Measurements from ENCODE around the gene APOE. TPM values are rescaled to one million over a fixed set of nuclear protein-coding genes. Genes with fewer than 3 reads are reported as not detected.
A peak's percentile ranks its signal among the peaks of the same experiment; 100 is the strongest.

The APOE gene
- total and polyA plus RNA-seq, 2 of the 8 experiments (the other 6 are each of a cell fraction or from before 2014, with no cell fraction given), result 629 to 1,258 TPM

- Histone ChIP-seq H2BK20ac (ENCODE audit: low read length) (no peak overlapping the region), H3K56ac (replicated peaks; ENCODE audit: insufficient read length, low read depth, low read length) (no peak overlapping the region), H3K14ac (ENCODE audit: insufficient read length) (no peak overlapping the region), H3K9ac (replicated peaks in 1 of 4; ENCODE audit: extremely low read depth in 1 of 4, low read depth in 3 of 4, low read length in 3 of 4) (no peak overlapping the region), H2AFZ (ENCODE audit: low read length) (no peak overlapping the region), H4K20me1 (replicated peaks in 1 of 2; ENCODE audit: control insufficient read depth in 1 of 2, insufficient read depth in 2 of 2, low read length in 2 of 2) (peaks cover 14 to 30% of the 10 kb centered on the region in 2 experiments), H2BK15ac (ENCODE audit: low read length) (no peak overlapping the region), H4K5ac (ENCODE audit: insufficient read length, low read depth, low read length) (no peak overlapping the region), H4K91ac (replicated peaks; ENCODE audit: insufficient read length, low read length) (no peak overlapping the region), H2BK12ac (ENCODE audit: low read depth, low read length) (no peak overlapping the region), H3K23ac (ENCODE audit: insufficient read length) (no peak overlapping the region), H3K36me3 (ENCODE audit: control insufficient read depth in 2 of 4, insufficient read depth in 4 of 4, low read length in 3 of 4) (peaks cover 36 to 55% (median 42%) of the 10 kb centered on the region in 4 experiments), H3K18ac (ENCODE audit: extremely low read depth, low read length) (no peak overlapping the region), H3K79me1 (ENCODE audit: low read depth, low read length) (peaks cover 25% of the 10 kb centered on the region), H3K27me3 (replicated peaks in 1 of 4; ENCODE audit: control insufficient read depth in 3 of 4, extremely low read depth in 1 of 4, insufficient read depth in 3 of 4, low read length in 3 of 4) (no peaks in the 10 kb centered on the region), H3K4ac (replicated peaks; ENCODE audit: insufficient read length, low read depth, low read length) (no peak overlapping the region), H4K8ac (ENCODE audit: extremely low read depth, insufficient read depth, low read length) (no peak overlapping the region), H3K9me3 (ENCODE audit: insufficient read depth in 2 of 2, low read depth in 1 of 2, low read length in 1 of 2) (no peaks in the 10 kb centered on the region), H2AK5ac (ENCODE audit: low read depth, low read length) (no peak overlapping the region), H3K79me2 (ENCODE audit: control insufficient read depth in 1 of 2, insufficient read depth in 2 of 2, low read length in 2 of 2) (peaks cover 7 to 42% of the 10 kb centered on the region in 2 experiments), H3K23me2 (ENCODE audit: low read depth, low read length) (peaks cover 17% of the 10 kb centered on the region), H2BK5ac (ENCODE audit: low read depth, low read length) (no peak overlapping the region), H2BK120ac (replicated peaks; ENCODE audit: low read depth, low read length) (no peak overlapping the region), H3K4me1 (replicated peaks in 1 of 4; ENCODE audit: control insufficient read depth in 3 of 4, insufficient read depth in 4 of 4, low read length in 3 of 4) (peaks cover 5 to 8% (median 7%) of the 10 kb centered on the region in 4 experiments), H3K4me2 (ENCODE audit: insufficient read depth in 1 of 2, low read depth in 2 of 2, low read length in 2 of 2) (no peak overlapping the region; a peak in 1 of 4 replicates), H3K27ac (ENCODE audit: low read depth, low read length) (no peak overlapping the region), H3K4me3 (ENCODE audit: extremely low read depth in 1 of 4, insufficient read depth in 2 of 4, low read depth in 3 of 4, low read length in 4 of 4) (no peak overlapping the region)
- WGBS, 2 experiments (ENCODE audit: extremely low coverage in 1 of 2, insufficient coverage in 1 of 2, insufficient read length in 1 of 2, insufficient replicate concordance in 2 of 2, low coverage in 1 of 2, low lambda C conversion rate in 2 of 2, missing lambda C conversion rate in 1 of 2), result 95% methylated on average over 18 of the region's 18 CpGs; no CpG with 5 or more reads in 1 of the 2 experiments
- DNase-seq (ENCODE audit: low read depth in 1 of 2, low spot score in 2 of 2), result no peak
- ChIA-PET POLR2A (ENCODE audit: partially characterized antibody) (interaction anchor here (0.7 to 9.8 kb wide), 8 partner anchors 12 to 199 kb away, joined by 3 to 247 read pairs (median 4); partner anchors contain the start of genes APOE, NECTIN2 and PPP1R37), CTCF (ENCODE audit: partially characterized antibody) (interaction anchor here (1.3 to 2.1 kb wide), 3 partner anchors 8 to 15 kb away, joined by 4 to 7 read pairs (median 5); no protein-coding TSS in a partner anchor)
- no peak for FAIRE-seq
- TF ChIP-seq ATF2 (IDR thresholded peaks at IDR 0.05; ENCODE audit: low read length) (no peak), EZH2 (IDR thresholded peaks at IDR 0.05; ENCODE audit: low read depth, low read length, severe bottlenecking) (no peak), POLR2A (IDR thresholded peaks at IDR 0.05; ENCODE audit: control extremely low read depth in 1 of 2, low read depth in 2 of 2, low read length in 2 of 2) (peak in 1 of 2 experiments; percentile 45; a peak in 2 of 3 replicates)
These were observed 12.1 kb upstream of the APOE start for GRCh38 chr19:44893332-44894051.

Measured in H1 (cell line).